ENCODE results near the gene MYF6. TPM values are rescaled to one million over a fixed set of nuclear protein-coding genes. Genes with fewer than 3 reads are reported as not detected.

The MYF6 gene
- total and polyA plus RNA-seq, 2 of the 13 experiments (the other 11 are each of a cell fraction or from before 2014, with no cell fraction given), result not detected

DNA sequence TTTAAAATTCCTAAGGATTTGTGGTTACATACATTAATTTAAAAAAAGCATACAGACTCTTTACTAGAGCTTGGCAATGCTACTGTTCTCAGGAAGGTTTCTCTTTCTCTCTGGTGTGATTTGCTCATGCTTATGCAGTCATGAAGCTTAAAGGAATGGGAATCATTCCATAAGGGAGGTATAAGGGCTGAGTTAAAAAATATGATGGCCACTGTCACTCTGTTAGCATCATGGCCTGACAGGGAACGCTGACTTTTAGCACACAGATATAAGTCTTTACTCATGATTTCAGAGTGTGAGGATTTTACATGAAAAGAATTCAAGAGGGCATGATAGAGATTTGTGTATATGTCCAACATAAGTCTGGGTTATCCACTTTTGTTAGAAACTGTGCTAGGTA is 13.1 kb downstream of the MYF6 start:
- Histone ChIP-seq H3K4me1 (ENCODE audit: insufficient read depth, low read length) (no peaks in the 10 kb centered on the region), H4K20me1 (ENCODE audit: insufficient read depth, low read length) (no peaks in the 10 kb centered on the region), H3K27ac (ENCODE audit: extremely low read length, insufficient read depth, low read length) (no peak overlapping the region), H3K9me3 (ENCODE audit: low read length) (no peaks in the 10 kb centered on the region), H3K36me3 (replicated peaks in 1 of 2; ENCODE audit: control insufficient read depth in 1 of 2, insufficient read depth in 2 of 2, low read length in 2 of 2) (no peaks in the 10 kb centered on the region), H3K4me2 (ENCODE audit: low read depth, low read length) (no peak overlapping the region), H3K27me3 (ENCODE audit: control insufficient read depth in 1 of 2, insufficient read depth in 2 of 2, low read length in 2 of 2) (peaks cover 0 to 3% of the 10 kb centered on the region in 2 experiments; a peak in 2 of 5 replicates), H3K9ac (ENCODE audit: insufficient read depth, low read depth, low read length) (no peak overlapping the region), H2AFZ (ENCODE audit: low read length) (no peak overlapping the region), H3K4me3 (replicated peaks in 1 of 3; ENCODE audit: insufficient read depth in 1 of 3, low read depth in 2 of 3, low read length in 3 of 3) (no peak overlapping the region), H3K79me2 (ENCODE audit: insufficient read depth, low read length) (no peaks in the 10 kb centered on the region)
- no peak for ATAC-seq
- FAIRE-seq, result no peak
- DNase-seq (ENCODE audit: low spot score), result no peak
- CTCF ChIA-PET (ENCODE audit: low intra/inter-chr PET ratio, low total read pairs), result no interaction called here
- in situ Hi-C loops (cut with HindIII; ENCODE audit: extremely low pct_ligation_motif_present, low pct_unique_long_range_greater_than_20kb) (no loop called here), intact Hi-C loops (cut with micrococcal nuclease; ENCODE audit: unreplicated experiment) (no loop called here)
- WGBS (ENCODE audit: low lambda C conversion rate), result 0% methylated on average over 1 of the region's 1 CpG
- POLR2A ChIA-PET, result no interaction called here
- no TSS peak for BruUV-seq (replicated peaks)
- TF ChIP-seq ZBTB20 (CRISPR knock-in tag; IDR thresholded peaks at IDR 0.05; ENCODE audit: borderline replicate concordance, low read depth) (no peak), RFX1 (IDR thresholded peaks at IDR 0.05) (no peak), ARNT (IDR thresholded peaks at IDR 0.05) (no peak), PHF20 (CRISPR knock-in tag; IDR thresholded peaks at IDR 0.05) (no peak), STAG1 (CRISPR knock-in tag; IDR thresholded peaks at IDR 0.05) (no peak), SIN3B (IDR thresholded peaks at IDR 0.05; ENCODE audit: low read length) (no peak), ZNF746 (CRISPR knock-in tag; IDR thresholded peaks at IDR 0.05) (no peak), ZNF225 (CRISPR knock-in tag; IDR thresholded peaks at IDR 0.05) (no peak), MIER3 (CRISPR knock-in tag; IDR thresholded peaks at IDR 0.05; ENCODE audit: borderline replicate concordance) (no peak)
- TF ChIP-seq, protein P1, sequence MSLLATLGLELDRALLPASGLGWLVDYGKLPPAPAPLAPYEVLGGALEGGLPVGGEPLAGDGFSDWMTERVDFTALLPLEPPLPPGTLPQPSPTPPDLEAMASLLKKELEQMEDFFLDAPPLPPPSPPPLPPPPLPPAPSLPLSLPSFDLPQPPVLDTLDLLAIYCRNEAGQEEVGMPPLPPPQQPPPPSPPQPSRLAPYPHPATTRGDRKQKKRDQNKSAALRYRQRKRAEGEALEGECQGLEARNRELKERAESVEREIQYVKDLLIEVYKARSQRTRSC (CRISPR knock-in tag; IDR thresholded peaks at IDR 0.05; ENCODE audit: low read depth), result no peak

DNA sequence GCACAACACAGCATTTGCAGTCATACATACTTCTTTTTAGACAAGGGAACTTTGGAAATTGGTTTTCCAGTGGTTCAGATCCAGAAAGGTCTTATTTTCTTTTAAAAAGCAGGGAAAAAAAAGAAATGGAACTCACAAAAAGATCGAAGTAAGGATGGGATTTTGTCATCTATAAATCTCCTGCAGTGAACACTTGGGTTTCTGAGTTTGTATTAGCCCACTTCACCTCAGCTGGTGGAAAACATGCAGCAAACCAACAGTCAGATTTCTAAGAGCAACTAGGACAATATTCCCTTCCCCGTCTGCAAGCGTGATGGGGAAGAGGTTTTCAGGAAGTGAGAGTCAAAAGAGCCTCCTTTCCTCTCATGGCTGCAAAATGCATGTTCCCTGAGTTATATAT is 13.9 kb downstream of the MYF6 start:
- POLR2A ChIA-PET, result no interaction called here
- 27% methylated on average over 3 of the region's 3 CpGs for WGBS (ENCODE audit: low lambda C conversion rate)
- Histone ChIP-seq H3K9me3 (ENCODE audit: low read length) (no peaks in the 10 kb centered on the region), H3K4me3 (replicated peaks in 1 of 3; ENCODE audit: insufficient read depth in 1 of 3, low read depth in 2 of 3, low read length in 3 of 3) (no peak overlapping the region), H3K79me2 (ENCODE audit: insufficient read depth, low read length) (no peaks in the 10 kb centered on the region), H2AFZ (ENCODE audit: low read length) (no peak overlapping the region), H3K4me1 (ENCODE audit: insufficient read depth, low read length) (no peaks in the 10 kb centered on the region), H3K27ac (ENCODE audit: extremely low read length, insufficient read depth, low read length) (no peak overlapping the region), H3K9ac (ENCODE audit: insufficient read depth, low read depth, low read length) (no peak overlapping the region), H3K27me3 (ENCODE audit: control insufficient read depth in 1 of 2, insufficient read depth in 2 of 2, low read length in 2 of 2) (peaks cover 0 to 1% of the 10 kb centered on the region in 2 experiments; a peak in 2 of 5 replicates), H3K4me2 (ENCODE audit: low read depth, low read length) (no peak overlapping the region), H4K20me1 (ENCODE audit: insufficient read depth, low read length) (no peaks in the 10 kb centered on the region), H3K36me3 (replicated peaks in 1 of 2; ENCODE audit: control insufficient read depth in 1 of 2, insufficient read depth in 2 of 2, low read length in 2 of 2) (no peaks in the 10 kb centered on the region)
- FAIRE-seq (no peak), DNase-seq (ENCODE audit: low spot score) (no peak), ATAC-seq (no peak)
- in situ Hi-C loops (cut with HindIII; ENCODE audit: extremely low pct_ligation_motif_present, low pct_unique_long_range_greater_than_20kb), result no loop called here
- no TSS peak for BruUV-seq (replicated peaks)
- TF ChIP-seq HNF4G (IDR thresholded peaks at IDR 0.05; ENCODE audit: borderline replicate concordance, low read depth, low read length) (no peak), HNF4G (CRISPR knock-in tag; IDR thresholded peaks at IDR 0.05; ENCODE audit: borderline replicate concordance, low read depth) (no peak), ZNF33A (CRISPR knock-in tag; IDR thresholded peaks at IDR 0.05; ENCODE audit: borderline replicate concordance) (no peak), ZNF670 (CRISPR knock-in tag; IDR thresholded peaks at IDR 0.05; ENCODE audit: borderline replicate concordance) (no peak), THAP11 (CRISPR knock-in tag; IDR thresholded peaks at IDR 0.05) (no peak)
- intact Hi-C loops (cut with micrococcal nuclease; ENCODE audit: unreplicated experiment), result no loop called here
- CTCF ChIA-PET (ENCODE audit: low intra/inter-chr PET ratio, low total read pairs), result no interaction called here
